Measurements from ENCODE around the gene MLLT1.

Gene MLLT1

GRCh38 chr19:6274756-6275155 lies 5.0 kb downstream of the MLLT1 start:
- FAIRE-seq = no peak

GRCh38 chr19:6273701-6274601 lies 5.8 kb downstream of the MLLT1 start:
- no peak for FAIRE-seq

GRCh38 chr19:6272913-6273600 lies 6.7 kb downstream of the MLLT1 start:
- FAIRE-seq = no peak

- FAIRE-seq = no peak
Observed at GRCh38 chr19:6272411-6272791, 7.4 kb downstream of the MLLT1 start.

GRCh38 chr19:6271721-6272410 lies 7.9 kb downstream of the MLLT1 start:
- no peak for FAIRE-seq

DNA sequence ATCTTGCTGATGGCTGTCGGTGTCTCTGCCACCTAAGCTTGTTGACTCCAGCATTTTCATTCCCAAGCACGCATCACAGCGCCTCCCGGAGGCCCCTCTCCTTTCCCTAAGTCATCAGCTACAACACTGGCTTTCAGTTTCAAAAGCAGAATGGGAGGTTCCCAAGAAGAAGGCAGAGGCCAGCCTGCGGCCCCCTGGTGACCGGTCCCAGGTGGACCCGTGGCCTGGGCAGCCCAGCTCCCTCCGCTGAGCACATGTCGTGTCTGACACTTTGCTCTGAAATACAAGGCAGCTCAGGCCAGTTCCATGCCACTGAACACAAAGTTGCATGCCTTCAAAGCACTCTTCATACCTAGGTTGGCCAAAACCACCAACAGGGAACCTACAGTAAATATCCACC lies 8.5 kb downstream of the MLLT1 start:
- FAIRE-seq = no peak

DNA sequence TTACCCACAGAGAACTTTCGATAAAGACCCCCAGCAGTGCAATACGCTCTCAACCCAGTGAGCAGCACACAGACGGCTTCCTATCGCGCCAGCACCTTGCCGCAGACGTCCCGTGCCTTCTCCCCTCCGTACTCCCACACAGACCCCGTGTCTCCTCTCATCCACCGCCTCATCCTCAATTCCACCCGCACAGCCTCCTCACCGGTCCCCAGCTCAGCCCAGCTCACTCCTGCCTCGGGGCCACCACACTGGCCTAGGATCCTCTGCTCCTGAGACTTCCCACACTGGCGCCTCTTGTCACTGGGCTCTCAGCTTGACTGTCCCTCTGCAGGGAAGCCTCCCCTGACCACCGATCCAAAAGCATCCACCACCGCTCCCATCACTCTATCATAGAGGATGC lies 9.0 kb downstream of the MLLT1 start:
- no peak for FAIRE-seq

DNA sequence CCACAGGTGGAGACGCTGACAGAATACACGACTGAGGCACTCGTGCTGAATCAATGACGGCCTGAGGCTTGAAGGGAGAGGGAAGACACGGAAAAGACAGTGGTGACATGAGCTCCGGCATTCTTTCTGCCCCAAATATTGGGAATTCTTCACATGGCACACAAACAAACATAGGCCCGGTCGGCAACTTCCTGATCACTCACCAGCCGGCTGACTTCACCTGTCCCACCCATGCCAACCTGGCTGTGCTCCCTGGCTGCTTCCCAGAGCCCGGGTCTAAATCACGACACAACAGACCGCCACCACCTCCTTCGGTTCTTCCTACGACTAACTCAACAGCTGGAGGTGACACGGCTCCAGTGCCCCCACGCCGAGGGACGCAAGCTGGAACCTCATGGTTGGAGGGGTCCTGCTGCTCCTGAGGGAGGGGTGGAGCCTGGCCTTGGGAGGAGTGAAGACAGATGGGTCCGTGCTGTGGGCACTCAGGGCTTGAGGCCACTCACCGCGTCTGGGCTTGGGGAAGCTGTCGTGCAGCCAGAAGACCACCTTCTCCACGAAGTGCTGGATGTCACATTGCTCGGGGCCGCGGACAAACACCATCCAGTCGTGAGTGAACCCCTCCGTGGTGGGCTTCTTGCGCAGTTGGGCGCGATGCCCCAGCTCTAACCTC lies 9.6 kb downstream of the MLLT1 start:
- no peak for FAIRE-seq

GRCh38 chr19:6269101-6269886 lies 10.5 kb downstream of the MLLT1 start:
- no peak for FAIRE-seq

DNA sequence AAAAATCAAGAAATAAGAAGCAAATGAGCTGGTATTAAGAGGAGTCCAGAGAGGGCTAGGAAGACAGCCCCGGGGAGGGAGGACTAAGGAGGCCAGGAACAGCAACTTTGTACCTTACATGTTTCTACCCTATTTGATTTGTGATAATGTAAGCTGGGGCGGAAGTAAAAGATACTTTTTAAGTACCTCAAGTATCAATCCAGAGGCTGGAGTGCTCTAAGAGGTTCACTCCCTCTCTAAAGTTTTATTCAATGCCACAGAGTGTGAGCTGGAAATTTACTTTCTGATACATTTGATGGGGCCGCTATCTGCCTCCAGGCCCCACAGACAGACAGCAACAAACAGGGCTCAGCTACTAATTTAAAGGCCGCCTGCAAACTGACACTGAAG lies 11.4 kb downstream of the MLLT1 start:
- FAIRE-seq = no peak

DNA sequence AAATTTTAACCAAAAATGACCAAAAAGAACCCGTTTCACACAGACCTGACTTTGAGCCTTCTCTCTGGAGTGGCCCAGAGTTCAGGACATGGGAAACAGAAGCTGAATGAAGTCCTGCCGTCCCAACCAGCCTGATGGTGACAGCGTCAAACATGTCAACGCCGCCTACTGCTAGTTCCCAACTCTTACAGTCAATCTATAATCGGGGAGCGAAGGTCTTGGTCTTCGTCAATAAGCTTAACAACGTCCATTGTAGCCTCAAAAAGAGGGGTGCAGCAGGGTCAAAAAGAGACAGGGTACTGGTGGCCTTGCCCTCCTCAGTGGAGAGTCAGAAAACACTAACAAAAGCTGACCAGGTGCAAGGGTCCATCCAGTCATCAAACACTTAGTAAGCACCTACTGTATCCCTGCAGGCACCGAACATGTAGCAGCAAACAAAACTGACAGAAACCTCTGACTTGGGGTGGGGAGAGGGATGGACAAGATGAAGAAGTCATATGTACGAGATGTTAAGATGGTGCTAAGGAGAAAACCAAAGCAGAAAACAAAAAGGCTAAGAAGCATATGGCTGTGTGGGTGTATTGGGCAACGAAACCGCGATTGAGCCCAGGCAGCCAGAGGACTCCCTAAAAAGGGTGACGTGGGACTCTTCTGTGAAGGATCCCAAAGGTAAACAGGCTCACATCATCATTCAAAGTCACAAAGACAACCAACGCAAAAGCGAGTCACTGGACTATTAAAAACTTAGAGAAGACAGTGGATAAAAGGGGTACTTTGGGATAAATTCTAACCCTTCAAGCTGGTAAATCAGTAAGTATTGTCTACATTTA lies 12.0 kb downstream of the MLLT1 start:
- FAIRE-seq = no peak

- FAIRE-seq = no peak
Observed at GRCh38 chr19:6264803-6265202, 15.0 kb downstream of the MLLT1 start.

DNA sequence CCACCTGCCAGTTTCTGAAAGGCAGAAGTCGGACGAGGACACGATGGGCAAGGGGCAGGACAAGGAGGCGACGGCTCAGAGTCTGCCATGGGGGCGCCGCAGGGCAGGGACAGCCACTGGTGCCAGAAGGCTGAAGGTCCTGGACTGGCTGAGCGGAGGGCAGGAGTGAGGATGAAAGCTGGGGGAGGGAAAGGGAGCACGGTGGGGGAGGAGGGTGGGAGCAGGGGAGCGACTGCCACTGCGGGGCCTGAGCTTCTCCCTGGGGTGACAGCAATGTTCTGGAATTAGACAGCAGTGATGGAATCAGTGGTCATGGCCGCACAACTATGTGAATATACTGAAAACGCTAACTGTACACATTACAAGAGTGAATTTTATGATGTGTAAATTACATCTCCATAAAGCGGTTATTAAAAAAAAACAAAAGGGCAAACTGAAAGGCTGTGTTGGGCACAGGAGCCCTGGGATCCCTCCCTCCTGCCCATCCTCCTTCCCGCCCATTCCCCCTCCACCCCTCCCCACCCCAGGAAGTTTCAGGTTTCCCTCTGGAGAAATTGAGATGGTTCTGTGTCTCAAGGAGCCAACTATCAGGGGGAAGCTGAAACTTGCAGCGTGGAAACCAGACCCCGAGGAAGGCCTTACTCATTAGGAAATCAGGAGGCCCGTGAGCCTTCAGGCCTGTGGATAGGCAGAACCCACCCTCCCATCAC lies 15.9 kb downstream of the MLLT1 start:
- FAIRE-seq = no peak

GRCh38 chr19:6263306-6263705 lies 16.5 kb downstream of the MLLT1 start:
- FAIRE-seq = no peak

GRCh38 chr19:6262519-6262918 lies 17.3 kb downstream of the MLLT1 start:
- no peak for FAIRE-seq

GRCh38 chr19:6261883-6262282 lies 17.9 kb downstream of the MLLT1 start:
- no peak for FAIRE-seq

DNA sequence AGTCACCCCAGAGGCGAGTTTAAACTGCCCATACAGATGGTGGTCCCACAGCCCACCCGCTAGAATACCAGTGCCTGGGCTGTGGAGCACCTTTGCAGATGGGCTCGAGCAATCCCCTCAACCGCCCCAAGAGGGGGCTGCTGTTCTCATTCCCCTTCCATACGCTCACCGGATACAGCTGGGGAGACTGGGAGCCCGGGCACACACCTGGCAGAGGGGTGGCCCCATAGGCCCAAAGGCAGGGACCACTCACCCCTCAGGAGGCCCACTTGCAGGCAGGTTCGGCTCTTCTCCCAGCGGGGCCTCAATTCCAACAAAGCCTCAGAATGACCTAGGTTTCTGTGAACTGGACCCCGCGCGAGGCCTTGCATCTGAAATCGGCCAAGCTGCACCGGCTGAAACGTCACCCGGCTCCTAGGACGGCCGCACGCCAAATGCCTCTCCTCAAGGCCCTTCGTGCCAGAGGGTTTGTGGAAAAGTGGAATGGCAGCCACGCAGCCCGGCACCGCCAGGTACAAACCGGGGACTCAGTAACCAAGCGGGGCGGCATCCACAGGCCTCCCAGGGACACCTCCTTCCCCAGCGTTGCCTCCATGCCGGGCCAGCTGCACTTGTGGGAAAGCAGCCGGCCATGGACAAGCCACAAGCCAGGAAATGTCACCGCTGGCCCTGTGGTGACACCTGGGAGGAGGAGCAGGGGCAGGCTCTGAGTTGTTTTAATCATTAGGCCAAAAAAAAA lies 18.7 kb downstream of the MLLT1 start:
- no peak for FAIRE-seq

- no peak for FAIRE-seq
Observed at GRCh38 chr19:6260376-6260775, 19.4 kb downstream of the MLLT1 start.

DNA sequence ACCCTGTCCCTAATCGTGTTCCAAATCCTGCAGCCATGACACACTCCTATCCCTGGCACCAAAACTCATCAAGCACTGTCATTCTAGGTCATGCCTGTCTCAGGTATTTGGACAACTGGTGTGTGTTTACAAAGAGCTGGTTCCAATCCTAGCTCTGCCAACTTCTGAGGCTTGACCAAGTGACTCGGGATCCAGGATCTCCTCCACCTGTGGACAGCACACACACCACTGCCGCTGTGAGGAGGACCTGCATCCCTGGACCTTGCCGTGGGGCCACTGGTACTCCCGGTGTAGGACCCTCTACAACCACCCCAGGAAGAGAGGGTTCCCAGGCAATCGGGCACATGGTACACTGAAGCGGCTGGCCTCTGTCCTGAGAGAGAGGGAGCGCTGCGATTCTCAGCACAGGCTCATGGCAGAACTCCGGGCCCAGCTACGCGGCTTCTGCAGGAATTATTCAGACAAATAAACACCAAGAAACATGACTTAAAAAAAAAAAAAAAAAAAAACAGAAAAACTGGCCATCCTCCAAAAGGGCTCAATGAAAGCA lies 20.4 kb downstream of the MLLT1 start:
- no peak for FAIRE-seq
